Measurements from ENCODE around the gene TRIM17. TPM values are rescaled to one million over a fixed set of nuclear protein-coding genes. Genes with fewer than 3 reads are reported as not detected.

The TRIM17 gene
- total and polyA plus RNA-seq, 9 of the 15 experiments (the other 6 are each of a cell fraction or from before 2014, with no cell fraction given) = not detected

GRCh38 chr1:228378873-228379460, 37.7 kb downstream of the TRIM17 start (continued):
- TF ChIP-seq RBFOX2 (IDR thresholded peaks at IDR 0.05; ENCODE audit: low read depth, low read length) (peak; percentile 52; the same call in 1 of the 2 replicates), HMGN3 (IDR thresholded peaks at IDR 0.05; ENCODE audit: borderline replicate concordance, extremely low read depth, insufficient read length, low read depth, low read length) (peak; percentile 5), PHF8 (IDR thresholded peaks at IDR 0.05; ENCODE audit: borderline replicate concordance, low read length) (peak; percentile 1; the same call in 1 of the 2 replicates), KDM2B (CRISPR knock-in tag; IDR thresholded peaks at IDR 0.05) (no peak), YBX1 (IDR thresholded peaks at IDR 0.05) (no peak), CTCFL (IDR thresholded peaks at IDR 0.05; ENCODE audit: borderline replicate concordance, insufficient read depth, low read depth, low read length, poor library complexity, severe bottlenecking) (no peak), FOXA1 (IDR thresholded peaks at IDR 0.05; ENCODE audit: borderline replicate concordance) (no peak), SP1 (CRISPR knock-in tag; IDR thresholded peaks at IDR 0.05) (0 out of 2 replicates have a peak, but pooled peaks have one; percentile 4), ZNF511 (CRISPR knock-in tag; IDR thresholded peaks at IDR 0.05) (no peak), CEBPG (CRISPR knock-in tag; IDR thresholded peaks at IDR 0.05) (no peak), CEBPG (tag; conservative IDR thresholded peaks at IDR 0.05 in 1 of 2, IDR thresholded peaks at IDR 0.05 in 1 of 2) (no peak), BRF1 (IDR thresholded peaks at IDR 0.05; ENCODE audit: borderline replicate concordance, extremely low read depth, insufficient read length) (no peak), CEBPZ (IDR thresholded peaks at IDR 0.05; ENCODE audit: borderline replicate concordance, low read depth, low read length) (no peak), ZNF740 (CRISPR knock-in tag; IDR thresholded peaks at IDR 0.05) (no peak), ZNF740 (tag; IDR thresholded peaks at IDR 0.05) (no peak), SAP30 (IDR thresholded peaks at IDR 0.05; ENCODE audit: borderline replicate concordance, insufficient read depth, low read depth, low read length, poor library complexity, severe bottlenecking) (no peak), ZFX (CRISPR knock-in tag; IDR thresholded peaks at IDR 0.05) (peak; percentile 32), RAD21 (CRISPR knock-in tag; conservative IDR thresholded peaks at IDR 0.05 in 1 of 2, IDR thresholded peaks at IDR 0.05 in 1 of 2) (no peak), RBM17 (IDR thresholded peaks at IDR 0.05; ENCODE audit: borderline replicate concordance, low read depth, low read length) (no peak), ZNF707 (CRISPR knock-in tag; conservative IDR thresholded peaks at IDR 0.05) (no peak)

Measured in K562 (cell line).